NCI-H1436 (cell line): ENCODE data around the gene SCGB2A2.

Source experiments
- DNase-seq: peaks from one replicate; lab custom pipeline; 2025; lab: John Stamatoyannopoulos, UW

Gene SCGB2A2

GRCh38 chr11:62269654-62270278, at the start of gene SCGB2A2:
SCGB2A2 (plus strand) TSS chr11:62270158; CDS start chr11:62270217, 59 bp downstream.
- no peak for DNase-seq

GRCh38 chr11:62221498-62221897, 48.5 kb upstream of the SCGB2A2 start:
- DNase-seq, result no peak

GRCh38 chr11:62223095-62223494, 46.9 kb upstream of the SCGB2A2 start:
- no peak for DNase-seq

GRCh38 chr11:62233730-62234129, 36.2 kb upstream of the SCGB2A2 start:
- DNase-seq, result no peak

- no peak for DNase-seq
Measured at GRCh38 chr11:62236187-62236586, 33.8 kb upstream of the SCGB2A2 start.

- DNase-seq, result no peak
Measured at GRCh38 chr11:62237499-62237898, 32.5 kb upstream of the SCGB2A2 start.

GRCh38 chr11:62238151-62238550, 31.8 kb upstream of the SCGB2A2 start:
- DNase-seq, result no peak

GRCh38 chr11:62241095-62241494, 28.9 kb upstream of the SCGB2A2 start:
- DNase-seq, result no peak

- no peak for DNase-seq
Measured at GRCh38 chr11:62242021-62242420, 27.9 kb upstream of the SCGB2A2 start, which contains the start of gene SCGB1D2. SCGB1D2 (plus strand) TSS chr11:62242239; CDS start chr11:62242308, 69 bp downstream.

GRCh38 chr11:62245271-62245753, 24.6 kb upstream of the SCGB2A2 start:
- DNase-seq, result no peak

GRCh38 chr11:62251698-62252097, 18.3 kb upstream of the SCGB2A2 start:
- no peak for DNase-seq

GRCh38 chr11:62253999-62254542, 15.9 kb upstream of the SCGB2A2 start:
- DNase-seq, result no peak

GRCh38 chr11:62256281-62256680, 13.7 kb upstream of the SCGB2A2 start:
- no peak for DNase-seq

GRCh38 chr11:62260261-62260953, 9.6 kb upstream of the SCGB2A2 start:
- DNase-seq, result no peak

- no peak for DNase-seq
Measured at GRCh38 chr11:62264004-62264403, 6.0 kb upstream of the SCGB2A2 start.

- no peak for DNase-seq
Measured at GRCh38 chr11:62266558-62266957, 3.4 kb upstream of the SCGB2A2 start.

GRCh38 chr11:62267050-62267449, 2.9 kb upstream of the SCGB2A2 start:
- DNase-seq, result no peak

- DNase-seq, result no peak
Measured at GRCh38 chr11:62267576-62267975, 2.4 kb upstream of the SCGB2A2 start.

GRCh38 chr11:62273284-62273683, 3.3 kb downstream of the SCGB2A2 start:
- no peak for DNase-seq

GRCh38 chr11:62273789-62274275, 3.9 kb downstream of the SCGB2A2 start:
- DNase-seq, result no peak

- DNase-seq, result no peak
Measured at GRCh38 chr11:62280452-62280851, 10.5 kb downstream of the SCGB2A2 start.

- no peak for DNase-seq
Measured at GRCh38 chr11:62295504-62295903, 25.5 kb downstream of the SCGB2A2 start.

- DNase-seq, result no peak
Measured at GRCh38 chr11:62298975-62299374, 29.0 kb downstream of the SCGB2A2 start, which contains the start of gene SCGB1D4. SCGB1D4 (minus strand) TSS chr11:62299075; CDS start chr11:62299010, 65 bp downstream.
